ENCODE measurements around the gene RILP.

The RILP gene

DNA sequence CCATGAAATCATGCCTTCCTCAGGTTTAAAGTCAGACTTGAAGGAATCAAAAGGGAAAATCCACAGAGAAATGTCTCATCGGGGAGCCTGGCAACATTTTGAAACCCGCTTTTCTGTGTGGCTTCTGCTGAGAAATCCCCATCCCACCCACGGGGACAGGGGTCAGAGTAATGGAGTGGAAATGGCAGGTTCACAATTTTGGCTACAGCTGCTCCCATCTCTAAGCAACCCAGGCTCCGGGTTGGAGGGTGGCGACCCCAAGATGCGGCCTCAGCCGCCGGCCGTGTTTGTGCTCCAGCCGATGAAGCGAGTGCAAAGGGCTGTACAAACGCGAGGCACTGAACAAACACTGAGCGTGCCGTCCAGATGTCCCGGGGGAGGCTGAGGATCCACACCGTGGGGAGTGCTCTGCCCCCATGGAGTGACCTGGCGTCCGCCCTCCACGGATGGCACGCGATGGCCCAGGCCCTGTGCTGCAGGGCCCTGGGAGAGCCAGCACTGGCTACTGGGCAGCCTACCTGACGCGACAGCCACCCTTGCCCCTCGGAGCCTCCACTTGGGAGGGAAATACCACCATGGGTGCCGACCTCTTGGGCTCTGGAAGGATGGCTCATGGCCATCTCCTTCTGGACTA is 43.2 kb downstream of the RILP start:
- Histone ChIP-seq H3K79me1 (ENCODE audit: low read length) (no peaks in the 10 kb centered on the region), H3K27me3 (ENCODE audit: insufficient read depth, low read length, poor library complexity) (no peaks in the 10 kb centered on the region), H3K4me2 (ENCODE audit: low read length) (no peak overlapping the region), H3K79me2 (ENCODE audit: control insufficient read depth, insufficient read depth, low read length) (no peaks in the 10 kb centered on the region), H3K4me3 (ENCODE audit: low read length) (no peak overlapping the region), H3K27ac (ENCODE audit: low read depth, low read length) (no peak overlapping the region), H4K8ac (ENCODE audit: low read depth, low read length) (no peak overlapping the region), H3K4me1 (ENCODE audit: control insufficient read depth, low read depth, low read length) (peaks cover 3% of the 10 kb centered on the region), H2AK5ac (ENCODE audit: low read length) (no peak overlapping the region), H3K4ac (ENCODE audit: low read depth, low read length) (no peak overlapping the region), H4K5ac (ENCODE audit: low read length) (no peak overlapping the region), H3K23ac (ENCODE audit: low read length) (no peak overlapping the region), H3K18ac (ENCODE audit: low read length) (no peak overlapping the region), H3K56ac (ENCODE audit: low read length) (peak overlapping the region; percentile 56), H2BK5ac (ENCODE audit: low read length) (no peak overlapping the region), H2BK120ac (ENCODE audit: low read depth, low read length) (no peak overlapping the region), H3K9ac (ENCODE audit: low read length) (no peak overlapping the region), H2BK15ac (replicated peaks; ENCODE audit: low read depth) (no peak overlapping the region), H3K36me3 (ENCODE audit: control insufficient read depth, insufficient read depth, low read length) (no peaks in the 10 kb centered on the region)
- DNase-seq, result no peak
- WGBS (ENCODE audit: extremely low coverage, insufficient coverage, low lambda C conversion rate), result no CpG with 5 or more reads among the region's 26 CpGs

DNA sequence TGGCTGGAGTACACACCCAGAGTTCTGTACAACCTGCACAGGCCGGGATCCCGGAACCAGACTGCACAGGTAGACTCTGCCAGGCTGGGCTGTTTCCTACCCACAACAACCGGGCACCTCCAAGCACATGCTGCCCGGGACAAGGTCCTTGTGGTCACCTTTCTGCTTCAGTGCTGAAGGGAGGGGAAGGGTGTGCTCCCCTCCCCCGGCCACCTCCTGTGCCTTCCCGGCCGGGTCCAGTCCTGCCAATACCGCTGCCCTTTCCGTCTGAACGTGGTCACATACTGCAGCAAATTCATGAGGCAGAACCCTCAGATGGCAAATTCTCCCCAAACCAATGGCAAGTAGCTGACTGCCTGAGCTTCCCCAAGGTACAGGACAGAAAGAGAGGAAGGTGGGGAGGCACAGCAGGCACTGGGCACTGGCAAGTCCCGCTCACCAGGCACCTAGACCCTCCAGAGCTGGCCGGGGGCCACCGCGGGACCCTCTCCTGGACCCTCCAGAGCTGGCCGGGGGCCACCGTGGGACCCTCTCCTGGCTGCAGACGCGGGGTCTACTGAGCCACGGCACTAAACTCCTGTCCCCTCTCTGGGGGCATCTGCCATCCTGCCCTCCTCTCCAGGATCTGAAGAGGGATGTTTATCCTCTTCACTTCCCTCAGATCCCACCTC is 43.9 kb downstream of the RILP start:
- H3K4me2 ChIP-seq (ENCODE audit: low read length), result no peak overlapping the region
- no peak overlapping the region for H3K23ac ChIP-seq (ENCODE audit: low read length)
- no peak overlapping the region for H3K18ac ChIP-seq (ENCODE audit: low read length)
- no peak for DNase-seq
- H3K79me1 ChIP-seq (ENCODE audit: low read length), result no peaks in the 10 kb centered on the region
- H3K36me3 ChIP-seq (ENCODE audit: control insufficient read depth, insufficient read depth, low read length), result no peaks in the 10 kb centered on the region
- H3K9ac ChIP-seq (ENCODE audit: low read length), result no peak overlapping the region
- no peak overlapping the region for H3K4me3 ChIP-seq (ENCODE audit: low read length)
- H2AK5ac ChIP-seq (ENCODE audit: low read length), result no peak overlapping the region
- H3K4ac ChIP-seq (ENCODE audit: low read depth, low read length), result no peak overlapping the region
- H2BK5ac ChIP-seq (ENCODE audit: low read length), result no peak overlapping the region
- H4K8ac ChIP-seq (ENCODE audit: low read depth, low read length), result no peak overlapping the region
- peaks cover 3% of the 10 kb centered on the region for H3K4me1 ChIP-seq (ENCODE audit: control insufficient read depth, low read depth, low read length)
- no peak overlapping the region for H3K27ac ChIP-seq (ENCODE audit: low read depth, low read length)
- no peak overlapping the region for H2BK120ac ChIP-seq (ENCODE audit: low read depth, low read length)
- no peak overlapping the region for H3K56ac ChIP-seq (ENCODE audit: low read length)
- no CpG with 5 or more reads among the region's 19 CpGs for WGBS (ENCODE audit: extremely low coverage, insufficient coverage, low lambda C conversion rate)
- H4K5ac ChIP-seq (ENCODE audit: low read length), result no peak overlapping the region
- H3K79me2 ChIP-seq (ENCODE audit: control insufficient read depth, insufficient read depth, low read length), result no peaks in the 10 kb centered on the region
- no peaks in the 10 kb centered on the region for H3K27me3 ChIP-seq (ENCODE audit: insufficient read depth, low read length, poor library complexity)
- H2BK15ac ChIP-seq (replicated peaks; ENCODE audit: low read depth), result no peak overlapping the region

- no peak overlapping the region for H3K4me3 ChIP-seq (ENCODE audit: low read length)
- H3K23ac ChIP-seq (ENCODE audit: low read length), result peak overlapping the region; percentile 68
- H2BK15ac ChIP-seq (replicated peaks; ENCODE audit: low read depth), result no peak overlapping the region
- no peak overlapping the region for H3K27ac ChIP-seq (ENCODE audit: low read depth, low read length)
- H3K18ac ChIP-seq (ENCODE audit: low read length), result no peak overlapping the region
- no peak overlapping the region for H2BK5ac ChIP-seq (ENCODE audit: low read length)
- H3K56ac ChIP-seq (ENCODE audit: low read length), result peak overlapping the region; percentile 8
- H3K4ac ChIP-seq (ENCODE audit: low read depth, low read length), result no peak overlapping the region
- no peak overlapping the region for H2AK5ac ChIP-seq (ENCODE audit: low read length)
- no peaks in the 10 kb centered on the region for H3K36me3 ChIP-seq (ENCODE audit: control insufficient read depth, insufficient read depth, low read length)
- H3K27me3 ChIP-seq (ENCODE audit: insufficient read depth, low read length, poor library complexity), result no peaks in the 10 kb centered on the region
- H3K4me1 ChIP-seq (ENCODE audit: control insufficient read depth, low read depth, low read length), result peaks cover 3% of the 10 kb centered on the region
- no peak overlapping the region for H2BK120ac ChIP-seq (ENCODE audit: low read depth, low read length)
- peak overlapping the region; percentile 2 for H3K4me2 ChIP-seq (ENCODE audit: low read length)
- no peak for DNase-seq
- H3K79me1 ChIP-seq (ENCODE audit: low read length), result no peaks in the 10 kb centered on the region
- H4K5ac ChIP-seq (ENCODE audit: low read length), result no peak overlapping the region
- peak overlapping the region; percentile 44 for H3K9ac ChIP-seq (ENCODE audit: low read length)
- H4K8ac ChIP-seq (ENCODE audit: low read depth, low read length), result no peak overlapping the region
- H3K79me2 ChIP-seq (ENCODE audit: control insufficient read depth, insufficient read depth, low read length), result no peaks in the 10 kb centered on the region
- WGBS (ENCODE audit: extremely low coverage, insufficient coverage, low lambda C conversion rate), result no CpG with 5 or more reads among the region's 35 CpGs
These were observed 44.7 kb downstream of the RILP start for GRCh38 chr17:1604831-1605528.

- DNase-seq, result no peak
- no peak overlapping the region for H2AK5ac ChIP-seq (ENCODE audit: low read length)
- no peaks in the 10 kb centered on the region for H3K27me3 ChIP-seq (ENCODE audit: insufficient read depth, low read length, poor library complexity)
- no peaks in the 10 kb centered on the region for H3K79me1 ChIP-seq (ENCODE audit: low read length)
- no peak overlapping the region for H4K5ac ChIP-seq (ENCODE audit: low read length)
- no peak overlapping the region for H3K56ac ChIP-seq (ENCODE audit: low read length)
- no peak overlapping the region for H4K8ac ChIP-seq (ENCODE audit: low read depth, low read length)
- no peak overlapping the region for H3K4me2 ChIP-seq (ENCODE audit: low read length)
- H3K4me3 ChIP-seq (ENCODE audit: low read length), result no peak overlapping the region
- no peak overlapping the region for H3K27ac ChIP-seq (ENCODE audit: low read depth, low read length)
- no peak overlapping the region for H3K4ac ChIP-seq (ENCODE audit: low read depth, low read length)
- H3K18ac ChIP-seq (ENCODE audit: low read length), result no peak overlapping the region
- H2BK120ac ChIP-seq (ENCODE audit: low read depth, low read length), result no peak overlapping the region
- no peak overlapping the region for H3K23ac ChIP-seq (ENCODE audit: low read length)
- H2BK5ac ChIP-seq (ENCODE audit: low read length), result no peak overlapping the region
- no peak overlapping the region for H2BK15ac ChIP-seq (replicated peaks; ENCODE audit: low read depth)
- peaks cover 3% of the 10 kb centered on the region for H3K4me1 ChIP-seq (ENCODE audit: control insufficient read depth, low read depth, low read length)
- no CpG with 5 or more reads among the region's 14 CpGs for WGBS (ENCODE audit: extremely low coverage, insufficient coverage, low lambda C conversion rate)
- H3K36me3 ChIP-seq (ENCODE audit: control insufficient read depth, insufficient read depth, low read length), result no peaks in the 10 kb centered on the region
- no peak overlapping the region for H3K9ac ChIP-seq (ENCODE audit: low read length)
- H3K79me2 ChIP-seq (ENCODE audit: control insufficient read depth, insufficient read depth, low read length), result no peaks in the 10 kb centered on the region
These were observed 48.1 kb downstream of the RILP start for GRCh38 chr17:1601571-1601970.

DNA sequence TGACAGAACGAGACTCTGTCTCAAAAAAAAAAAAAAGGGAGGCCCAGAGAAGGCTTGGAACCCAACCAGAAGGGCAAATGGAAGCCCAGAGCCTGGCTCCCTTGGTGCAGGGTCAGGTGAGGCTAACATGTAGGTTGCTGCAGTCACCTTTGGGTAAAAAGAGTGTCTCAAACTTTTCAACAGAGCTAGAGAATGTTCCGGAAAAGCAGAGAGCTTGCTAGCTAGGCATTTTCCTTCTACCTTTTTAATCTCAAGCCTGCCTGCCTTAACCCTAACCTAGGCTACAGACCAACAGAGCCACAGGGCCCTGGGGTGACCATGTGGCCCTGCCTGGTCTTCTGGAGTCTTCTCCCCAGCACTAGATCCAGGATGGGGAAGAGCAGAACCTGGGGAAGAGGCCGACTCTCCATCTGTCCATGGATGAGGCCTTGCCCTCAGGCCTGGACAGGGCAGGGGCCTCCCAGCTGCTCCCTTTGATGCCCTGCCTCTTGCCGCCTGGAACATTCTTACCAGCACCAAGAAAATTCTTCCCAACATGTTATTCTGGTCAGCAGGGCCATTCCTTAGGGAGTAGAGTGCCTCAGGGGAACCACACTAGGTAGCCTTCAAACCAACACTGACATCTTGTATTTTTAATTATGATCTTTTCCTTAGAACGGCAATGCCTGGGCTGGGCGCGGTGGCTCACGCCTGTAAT is 51.1 kb downstream of the RILP start:
- no peak overlapping the region for H3K18ac ChIP-seq (ENCODE audit: low read length)
- H3K4ac ChIP-seq (ENCODE audit: low read depth, low read length), result no peak overlapping the region
- no peak overlapping the region for H3K4me2 ChIP-seq (ENCODE audit: low read length)
- H3K27ac ChIP-seq (ENCODE audit: low read depth, low read length), result no peak overlapping the region
- H3K4me1 ChIP-seq (ENCODE audit: control insufficient read depth, low read depth, low read length), result no peaks in the 10 kb centered on the region
- no peak overlapping the region for H4K5ac ChIP-seq (ENCODE audit: low read length)
- no peaks in the 10 kb centered on the region for H3K36me3 ChIP-seq (ENCODE audit: control insufficient read depth, insufficient read depth, low read length)
- H3K79me1 ChIP-seq (ENCODE audit: low read length), result no peaks in the 10 kb centered on the region
- no peak overlapping the region for H2BK15ac ChIP-seq (replicated peaks; ENCODE audit: low read depth)
- H3K56ac ChIP-seq (ENCODE audit: low read length), result no peak overlapping the region
- no peaks in the 10 kb centered on the region for H3K79me2 ChIP-seq (ENCODE audit: control insufficient read depth, insufficient read depth, low read length)
- no peak overlapping the region for H2AK5ac ChIP-seq (ENCODE audit: low read length)
- WGBS (ENCODE audit: extremely low coverage, insufficient coverage, low lambda C conversion rate), result no CpG with 5 or more reads among the region's 8 CpGs
- no peak overlapping the region for H3K9ac ChIP-seq (ENCODE audit: low read length)
- no peaks in the 10 kb centered on the region for H3K27me3 ChIP-seq (ENCODE audit: insufficient read depth, low read length, poor library complexity)
- no peak overlapping the region for H2BK5ac ChIP-seq (ENCODE audit: low read length)
- H3K4me3 ChIP-seq (ENCODE audit: low read length), result no peak overlapping the region
- no peak overlapping the region for H2BK120ac ChIP-seq (ENCODE audit: low read depth, low read length)
- no peak overlapping the region for H3K23ac ChIP-seq (ENCODE audit: low read length)
- no peak overlapping the region for H4K8ac ChIP-seq (ENCODE audit: low read depth, low read length)
- DNase-seq, result no peak

Measured in mesendoderm (in vitro differentiated cells).